H1 (cell line): ENCODE results near the gene ADAMTSL2. TPM values are rescaled to one million over a fixed set of nuclear protein-coding genes. Genes with fewer than 3 reads are reported as not detected.

Experiments
- CTCF ChIA-PET: fragments of 300-600 bp; sonication (Branson Sonifier 250); formaldehyde crosslinking; loops from one replicate; lab custom pipeline; 2021; ENCODE audit not compliant: partially characterized antibody; lab: Charles Lee
- POLR2A ChIA-PET: fragments of 300-600 bp; sonication (Branson Sonifier 250); formaldehyde crosslinking; loops from one replicate; lab custom pipeline; 2021; ENCODE audit warnings: inconsistent platforms; ENCODE audit not compliant: partially characterized antibody; lab: Charles Lee
- DNase-seq, 2 experiments: peaks; one replicate each; pipeline versions ENCODE4 v3.0.0 to v3.0.0-alpha.2; 2010 to 2022; ENCODE audit warnings: low spot score in 2 of 2, low read depth in 1 of 2, mixed read lengths in 1 of 2
- FAIRE-seq: peaks from 2 replicates; lab custom pipeline; 2011; peaks lifted over from hg19 to GRCh38; lab: Jason Lieb, UNC
- H2AFZ ChIP-seq: 2 replicates; pipeline ENCODE4 v1.8.1; 2012; ENCODE audit warnings: low read length, inconsistent platforms
- H2AK5ac ChIP-seq: 2 replicates; pipeline ENCODE4 v1.6.1; 2013; ENCODE audit warnings: low read depth, low read length
- H2BK120ac ChIP-seq: replicated peaks from 2 replicates; pipeline ENCODE3; 2013; ENCODE audit warnings: low read depth, low read length, inconsistent platforms
- H2BK12ac ChIP-seq: 2 replicates; pipeline ENCODE4 v1.6.1; 2013; ENCODE audit warnings: low read depth, low read length
- H2BK15ac ChIP-seq: 2 replicates; pipeline ENCODE4 v1.6.1; 2013; ENCODE audit warnings: low read length
- H2BK20ac ChIP-seq: 2 replicates; pipeline ENCODE4 v1.6.1; 2013; ENCODE audit warnings: low read length
- H2BK5ac ChIP-seq: 2 replicates; pipeline ENCODE4 v1.6.1; 2013; ENCODE audit warnings: low read depth, low read length
- H3K14ac ChIP-seq: 2 replicates; pipeline ENCODE4 v1.6.1; 2013; ENCODE audit warnings: inconsistent platforms; ENCODE audit not compliant: insufficient read length
- H3K18ac ChIP-seq: 2 replicates; pipeline ENCODE4 v1.6.1; 2013; ENCODE audit warnings: low read length; ENCODE audit errors: extremely low read depth
- H3K23ac ChIP-seq: 2 replicates; pipeline ENCODE4 v1.6.1; 2013; ENCODE audit warnings: inconsistent platforms; ENCODE audit not compliant: insufficient read length
- H3K23me2 ChIP-seq: 2 replicates; pipeline ENCODE4 v1.6.1; 2013; ENCODE audit warnings: low read depth, low read length
- H3K27ac ChIP-seq: 2 replicates; pipeline ENCODE4 v1.6.1; 2011; ENCODE audit warnings: low read depth, low read length, inconsistent platforms
- H3K27me3 ChIP-seq, 4 experiments: replicated peaks in 1 of 4; 1 replicate in 1 of 4; 2 replicates in 3 of 4; pipeline versions ENCODE4 v1.6.1 to v1.8.1; 2011 to 2013; ENCODE audit warnings: low read length in 3 of 4, mild to moderate bottlenecking in 3 of 4, inconsistent platforms in 2 of 4, mixed read lengths in 2 of 4, moderate library complexity in 1 of 4; ENCODE audit not compliant: control insufficient read depth in 3 of 4, insufficient read depth in 3 of 4; ENCODE audit errors: extremely low read depth in 1 of 4
- H3K36me3 ChIP-seq, 4 experiments: 2 replicates each; pipeline versions ENCODE4 v1.6.1 to v1.8.1; 2011 to 2013; ENCODE audit warnings: mild to moderate bottlenecking in 4 of 4, low read length in 3 of 4, moderate library complexity in 2 of 4, control low read depth in 1 of 4, inconsistent platforms in 1 of 4; ENCODE audit not compliant: insufficient read depth in 4 of 4, control insufficient read depth in 2 of 4
- H3K4ac ChIP-seq: replicated peaks from 2 replicates; pipeline ENCODE3; 2013; ENCODE audit warnings: low read length, low read depth, mixed read lengths, inconsistent platforms; ENCODE audit not compliant: insufficient read length
- H3K4me1 ChIP-seq, 4 experiments: replicated peaks in 1 of 4; 1 replicate in 1 of 4; 2 replicates in 3 of 4; pipeline versions ENCODE4 v1.6.1 to v1.8.1; 2011 to 2013; ENCODE audit warnings: low read length in 3 of 4, inconsistent platforms in 2 of 4, mixed read lengths in 1 of 4; ENCODE audit not compliant: insufficient read depth in 4 of 4, control insufficient read depth in 3 of 4
- H3K4me2 ChIP-seq, 2 experiments: 2 replicates each; pipeline versions ENCODE4 v1.6.1 to v1.8.1; 2011 to 2013; ENCODE audit warnings: low read depth in 2 of 2, low read length in 2 of 2, control low read depth in 1 of 2, inconsistent platforms in 1 of 2, mild to moderate bottlenecking in 1 of 2; ENCODE audit not compliant: insufficient read depth in 1 of 2
- H3K4me3 ChIP-seq, 4 experiments: fragments of 200-600, 300-600 bp in 1 of 4; sonication (generic), shearing (Covaris generic), sonication (Bioruptor Twin) in 1 of 4; 2 replicates each; pipeline versions ENCODE4 v1.5.1 to v1.8.1; 2011 to 2016; ENCODE audit warnings: low read length in 4 of 4, low read depth in 3 of 4, control low read depth in 2 of 4, inconsistent platforms in 2 of 4, mild to moderate bottlenecking in 2 of 4, mixed read lengths in 1 of 4, moderate library complexity in 1 of 4; ENCODE audit not compliant: insufficient read depth in 2 of 4; ENCODE audit errors: extremely low read depth in 1 of 4
- H3K56ac ChIP-seq: replicated peaks from 2 replicates; pipeline ENCODE3; 2013; ENCODE audit warnings: low read depth, mild to moderate bottlenecking, mixed read lengths, low read length, inconsistent platforms; ENCODE audit not compliant: insufficient read length
- H3K79me1 ChIP-seq: 2 replicates; pipeline ENCODE4 v1.6.1; 2013; ENCODE audit warnings: low read depth, low read length, control low read depth
- H3K79me2 ChIP-seq, 2 experiments: 2 replicates each; pipeline versions ENCODE4 v1.6.1 to v1.8.1; 2012 to 2013; ENCODE audit warnings: low read length in 2 of 2, mild to moderate bottlenecking in 2 of 2, inconsistent platforms in 1 of 2; ENCODE audit not compliant: insufficient read depth in 2 of 2, control insufficient read depth in 1 of 2
- H3K9ac ChIP-seq, 4 experiments: replicated peaks in 1 of 4; 1 replicate in 1 of 4; 2 replicates in 3 of 4; pipeline versions ENCODE4 v1.6.1 to v1.8.1; 2011 to 2013; ENCODE audit warnings: low read depth in 3 of 4, low read length in 3 of 4, control low read depth in 2 of 4, mild to moderate bottlenecking in 2 of 4, moderate library complexity in 2 of 4, inconsistent platforms in 1 of 4; ENCODE audit errors: extremely low read depth in 1 of 4
- H3K9me3 ChIP-seq, 2 experiments: 2 replicates each; pipeline versions ENCODE4 v1.6.1 to v1.8.1; 2012 to 2013; ENCODE audit warnings: mild to moderate bottlenecking in 2 of 2, moderate library complexity in 2 of 2, control low read depth in 1 of 2, inconsistent platforms in 1 of 2, low read depth in 1 of 2, low read length in 1 of 2, mixed read lengths in 1 of 2; ENCODE audit not compliant: insufficient read depth in 2 of 2
- H4K20me1 ChIP-seq, 2 experiments: replicated peaks in 1 of 2; 2 replicates each; pipeline versions ENCODE3 to v1.8.1; 2011 to 2013; ENCODE audit warnings: inconsistent platforms in 2 of 2, low read length in 2 of 2, mild to moderate bottlenecking in 1 of 2; ENCODE audit not compliant: insufficient read depth in 2 of 2, control insufficient read depth in 1 of 2
- H4K5ac ChIP-seq: 2 replicates; pipeline ENCODE4 v1.6.1; 2013; ENCODE audit warnings: low read length, low read depth, mixed read lengths, inconsistent platforms; ENCODE audit not compliant: insufficient read length
- H4K8ac ChIP-seq: 2 replicates; pipeline ENCODE4 v1.8.0; 2013; ENCODE audit warnings: mild to moderate bottlenecking, moderate library complexity, low read length, inconsistent platforms; ENCODE audit not compliant: insufficient read depth; ENCODE audit errors: extremely low read depth
- H4K91ac ChIP-seq: replicated peaks from 2 replicates; pipeline ENCODE3; 2013; ENCODE audit warnings: low read length, mixed read lengths, inconsistent platforms; ENCODE audit not compliant: insufficient read length
- EGR1 ChIP-seq: IDR thresholded peaks from 2 replicates; pipeline ENCODE4 v1.6.1; 2011; ENCODE audit warnings: low read depth, low read length, borderline replicate concordance
- GABPA ChIP-seq: IDR thresholded peaks from 2 replicates; pipeline ENCODE4 v1.6.1; 2011; ENCODE audit warnings: mild to moderate bottlenecking, low read length, moderate library complexity, borderline replicate concordance; ENCODE audit not compliant: insufficient read depth
- POLR2A ChIP-seq, 2 experiments: IDR thresholded peaks; 1 replicate in 1 of 2; 2 replicates in 1 of 2; pipeline ENCODE4 v1.6.1; 2011; ENCODE audit warnings: low read depth in 2 of 2, low read length in 2 of 2, mild to moderate bottlenecking in 2 of 2; ENCODE audit errors: control extremely low read depth in 1 of 2
- SIN3A ChIP-seq, 2 experiments: IDR thresholded peaks in 1 of 2; conservative IDR thresholded peaks in 1 of 2; 2 replicates each; pipeline ENCODE4 v1.6.1; 2011 to 2012; ENCODE audit warnings: low read length in 2 of 2, improper control_type of control experiment in 1 of 2, low read depth in 1 of 2, mild to moderate bottlenecking in 1 of 2
- SP1 ChIP-seq: IDR thresholded peaks from 2 replicates; pipeline ENCODE4 v1.6.1; 2011; ENCODE audit warnings: low read depth, low read length
- WGBS, 2 experiments: shearing (Covaris generic) in 1 of 2; methylation state at CpG; one replicate each; pipeline versions ENCODE4 v1.1.6 to v1.1.7; 2013 to 2015; ENCODE audit warnings: low lambda C conversion rate in 2 of 2, mixed read lengths in 2 of 2, inconsistent platforms in 1 of 2, low coverage in 1 of 2, missing lambda C conversion rate in 1 of 2; ENCODE audit not compliant: insufficient replicate concordance in 2 of 2, insufficient coverage in 1 of 2, insufficient read length in 1 of 2; ENCODE audit errors: extremely low coverage in 1 of 2, missing lambda C conversion rate in 1 of 2; 5-methylcytosine and 5-hydroxymethylcytosine counted together
- polyA plus RNA-seq, 7 experiments: library from polyadenylated mRNA; depleted of rRNA in 3 of 7; stranded (reverse) in 5 of 7; unstranded in 2 of 7; fragments of >200 nt in 5 of 7; fragments of 200-250 nt in 2 of 7; gene quantifications; 1 replicate in 5 of 7; 2 replicates in 1 of 7; 4 replicates in 1 of 7; pipeline versions ENCODE4 v1.2.1 to v1.2.3, GENCODE V29; 2011 to 2013; ENCODE audit warnings: missing spikeins in 2 of 7, mixed read lengths in 2 of 7
- total RNA-seq: library from RNA; stranded (reverse); fragmentation: NEBNext Ultra II Directional; extraction: Animal tissue kit (Norgen Biotek cat#: 25700); gene quantifications from 2 replicates; pipeline ENCODE4 v1.2.1, GENCODE V29; 2021

ADAMTSL2 gene
- total and polyA plus RNA-seq, 2 of the 8 experiments (the other 6 are each of a cell fraction or from before 2014, with no cell fraction given): 0.74 to 0.76 TPM

DNA sequence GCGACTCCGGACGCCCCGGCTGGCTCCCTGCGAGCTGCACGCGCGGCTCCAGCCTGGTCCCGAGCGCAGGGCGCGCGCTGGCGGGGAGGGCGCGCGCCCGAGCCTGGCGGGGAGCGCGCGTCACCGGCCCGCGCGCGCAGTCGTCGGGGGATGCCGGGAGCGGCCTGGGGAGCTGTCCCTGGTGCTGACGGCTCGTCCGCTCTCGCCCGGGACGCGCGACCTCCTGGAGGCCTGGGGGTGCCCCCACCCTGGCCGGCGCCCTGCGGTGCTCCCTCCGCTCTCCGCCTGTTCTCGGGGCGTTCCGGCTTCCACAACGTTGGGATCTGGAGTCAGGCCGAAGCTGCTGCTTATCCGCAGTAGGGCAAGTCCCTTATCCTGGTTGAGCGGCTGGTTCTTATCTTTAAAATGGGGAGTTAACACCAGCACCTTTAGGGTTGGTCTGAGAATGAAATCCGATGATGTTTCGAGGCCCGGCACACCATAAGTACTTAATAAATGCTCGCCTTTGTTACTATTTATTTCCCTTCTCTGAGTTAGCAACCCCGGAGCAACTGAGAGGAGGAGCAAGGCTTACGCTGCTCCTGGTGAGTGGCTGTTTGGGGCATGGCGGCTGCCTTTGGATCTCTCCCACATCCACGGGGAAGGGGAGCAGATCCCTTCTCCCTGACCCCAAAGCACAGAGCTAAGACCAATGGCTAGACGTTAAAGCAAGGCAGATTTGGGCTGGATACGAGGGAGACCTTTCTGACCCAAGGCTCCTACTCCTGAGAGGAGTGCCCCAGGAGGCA is 75.0 kb downstream of the ADAMTSL2 start, which contains the start of gene FAM163B:
Gene FAM163B (minus strand): TSS at position 79 of the 788 bp plus-strand sequence. CDS start 29,166 bp downstream, outside the sequence.
- Histone ChIP-seq H3K4me3 (peak within 1 kb of the TSS; percentile 20 to 56 (median 22); a peak in 5 of 8 replicates), H3K27me3 (peaks cover 5 to 23% (median 16%) of the 10 kb centered on the region in 4 experiments)
- TF ChIP-seq SIN3A (conservative IDR thresholded peaks at IDR 0.05 in 1 of 2, IDR thresholded peaks at IDR 0.05 in 1 of 2; ENCODE audit: low read depth in 1 of 2, low read length in 2 of 2) (peak in 1 of 2 experiments; percentile 88; a peak in 2 of 4 replicates), EGR1 (no peak), GABPA (peak; percentile 74; the same call in 1 of the 2 replicates), POLR2A (IDR thresholded peaks at IDR 0.05; ENCODE audit: control extremely low read depth in 1 of 2, low read depth in 2 of 2, low read length in 2 of 2) (peak in 1 of 2 experiments; percentile 26; a peak in 1 of 3 replicates), SP1 (no peak)

More for the DNA sequence above, 75.0 kb downstream of the ADAMTSL2 start, which contains the start of gene FAM163B:
- no peak within 1 kb of the TSS; a peak in 1 of 7 replicates for H3K9ac ChIP-seq
- no peak within 1 kb of the TSS for H2BK15ac ChIP-seq
- H4K20me1 ChIP-seq: no peaks in the 10 kb centered on the region
- no peaks in the 10 kb centered on the region for H3K36me3 ChIP-seq
- no peak within 1 kb of the TSS for H2AK5ac ChIP-seq
- no peak within 1 kb of the TSS for H3K27ac ChIP-seq
- no peak within 1 kb of the TSS; the same call in 1 of the 2 replicates for H2AFZ ChIP-seq
- H3K79me1 ChIP-seq: no peaks in the 10 kb centered on the region
- H3K14ac ChIP-seq: no peak within 1 kb of the TSS
- no peak within 1 kb of the TSS for H2BK12ac ChIP-seq
- H3K4ac ChIP-seq: no peak within 1 kb of the TSS
- no peak within 1 kb of the TSS for H4K5ac ChIP-seq
- H2BK120ac ChIP-seq: no peak within 1 kb of the TSS
- no peak for FAIRE-seq
- peaks cover 0 to 7% (median 1%) of the 10 kb centered on the region in 4 experiments; a peak in 3 of 7 replicates for H3K4me1 ChIP-seq
- no peak within 1 kb of the TSS for H4K91ac ChIP-seq
- ChIA-PET CTCF (interaction anchor here (1.5 to 1.7 kb wide), 2 partner anchors 16 to 80 kb away, joined by 3 to 4 read pairs; no protein-coding TSS in a partner anchor), POLR2A (interaction anchor here (1.3 kb wide), 1 partner anchor 260 kb away, joined by 3 read pairs; no protein-coding TSS in a partner anchor)
- H3K79me2 ChIP-seq: no peaks in the 10 kb centered on the region
- no peak within 1 kb of the TSS for H3K56ac ChIP-seq
- peak in 1 of 2 experiments; percentile 93 for DNase-seq
- H3K18ac ChIP-seq: no peak within 1 kb of the TSS; the same call in 1 of the 2 replicates
- no peak within 1 kb of the TSS for H3K23ac ChIP-seq
- H3K4me2 ChIP-seq: peak within 1 kb of the TSS; percentile 53 to 79
- no peak within 1 kb of the TSS for H2BK5ac ChIP-seq
- 13% methylated on average over 55 of the region's 61 CpGs; no CpG with 5 or more reads in 1 of the 2 experiments for WGBS, 2 experiments
- peaks cover 4% of the 10 kb centered on the region; the same call in 1 of the 2 replicates for H3K23me2 ChIP-seq
- H3K9me3 ChIP-seq: no peaks in the 10 kb centered on the region
- no peak within 1 kb of the TSS for H2BK20ac ChIP-seq
- H4K8ac ChIP-seq: peak within 1 kb of the TSS; percentile 76; the same call in 1 of the 2 replicates
